Progenitor cell of endocrine pancreas (in vitro differentiated cells): Measurements from ENCODE around the gene HTR3E. TPM values are rescaled to one million over a fixed set of nuclear protein-coding genes. Genes with fewer than 3 reads are reported as not detected.
A peak's percentile ranks its signal among the peaks of the same experiment; 100 is the strongest.
"Not testable (repeated sequence)": the region's sequence is repeated elsewhere in the genome, so short reads cannot be mapped to it uniquely, and the experiment has no call there.

Experiments
- DNase-seq: peaks from one replicate; pipeline ENCODE4 v3.0.0; 2021; ENCODE audit warnings: low spot score; ENCODE audit not compliant: unreplicated experiment
- H3K27ac Mint-ChIP-seq: 2 replicates; pipeline ENCODE4 v1.8.0; 2021; ENCODE audit warnings: mild to moderate bottlenecking, moderate library complexity, mixed read lengths
- H3K27me3 Mint-ChIP-seq: 2 replicates; pipeline ENCODE4 v1.8.0; 2021; ENCODE audit warnings: mixed read lengths
- H3K36me3 Mint-ChIP-seq: 2 replicates; pipeline ENCODE4 v1.8.0; 2022; ENCODE audit warnings: mixed read lengths; ENCODE audit not compliant: insufficient read depth
- H3K4me1 Mint-ChIP-seq: 2 replicates; pipeline ENCODE4 v1.8.0; 2021; ENCODE audit warnings: low read depth, mixed read lengths
- H3K4me3 Mint-ChIP-seq: 2 replicates; pipeline ENCODE4 v1.8.0; 2021; ENCODE audit warnings: low read depth, mild to moderate bottlenecking, moderate library complexity, mixed read lengths
- H3K9me3 Mint-ChIP-seq: 2 replicates; pipeline ENCODE4 v1.8.0; 2021; ENCODE audit warnings: low read depth, mixed read lengths
- total RNA-seq: library from RNA; stranded (reverse); gene quantifications from 2 replicates; pipeline ENCODE4 v1.2.1, GENCODE V29; 2021
- TF ChIP-seq, protein P1 (sequence below): fragments of 200-600 bp; sonication (generic); IDR thresholded peaks from one replicate; pipeline ENCODE4 v1.5.0; 2021; ENCODE audit warnings: antibody characterized with exemption, mild to moderate bottlenecking; ENCODE audit not compliant: unreplicated experiment

The HTR3E gene
- total RNA-seq, 1 donor from 2014 or later, result not detected

GRCh38 chr3:184145751-184146270, 48.9 kb downstream of the HTR3E start:
- Mint-ChIP-seq H3K9me3 (no peaks in the 10 kb centered on the region), H3K27me3 (no peaks in the 10 kb centered on the region), H3K4me1 (no peaks in the 10 kb centered on the region), H3K36me3 (peaks cover 8% of the 10 kb centered on the region), H3K27ac (no peak overlapping the region), H3K4me3 (no peak overlapping the region)
- no peak for DNase-seq
- TF ChIP-seq, protein P1, sequence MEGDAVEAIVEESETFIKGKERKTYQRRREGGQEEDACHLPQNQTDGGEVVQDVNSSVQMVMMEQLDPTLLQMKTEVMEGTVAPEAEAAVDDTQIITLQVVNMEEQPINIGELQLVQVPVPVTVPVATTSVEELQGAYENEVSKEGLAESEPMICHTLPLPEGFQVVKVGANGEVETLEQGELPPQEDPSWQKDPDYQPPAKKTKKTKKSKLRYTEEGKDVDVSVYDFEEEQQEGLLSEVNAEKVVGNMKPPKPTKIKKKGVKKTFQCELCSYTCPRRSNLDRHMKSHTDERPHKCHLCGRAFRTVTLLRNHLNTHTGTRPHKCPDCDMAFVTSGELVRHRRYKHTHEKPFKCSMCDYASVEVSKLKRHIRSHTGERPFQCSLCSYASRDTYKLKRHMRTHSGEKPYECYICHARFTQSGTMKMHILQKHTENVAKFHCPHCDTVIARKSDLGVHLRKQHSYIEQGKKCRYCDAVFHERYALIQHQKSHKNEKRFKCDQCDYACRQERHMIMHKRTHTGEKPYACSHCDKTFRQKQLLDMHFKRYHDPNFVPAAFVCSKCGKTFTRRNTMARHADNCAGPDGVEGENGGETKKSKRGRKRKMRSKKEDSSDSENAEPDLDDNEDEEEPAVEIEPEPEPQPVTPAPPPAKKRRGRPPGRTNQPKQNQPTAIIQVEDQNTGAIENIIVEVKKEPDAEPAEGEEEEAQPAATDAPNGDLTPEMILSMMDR, result no peak

- Mint-ChIP-seq H3K27ac (no peak overlapping the region), H3K4me1 (no peaks in the 10 kb centered on the region), H3K4me3 (no peak overlapping the region), H3K9me3 (no peaks in the 10 kb centered on the region), H3K27me3 (no peaks in the 10 kb centered on the region), H3K36me3 (peaks cover 3% of the 10 kb centered on the region)
- TF ChIP-seq, protein P1, result no peak
- DNase-seq, result no peak
Observed at GRCh38 chr3:184148076-184148475, 51.2 kb downstream of the HTR3E start.

GRCh38 chr3:184149123-184149522, 52.3 kb downstream of the HTR3E start:
- Mint-ChIP-seq H3K36me3 (no peaks in the 10 kb centered on the region), H3K27ac (no peak overlapping the region), H3K4me3 (no peak overlapping the region), H3K27me3 (no peaks in the 10 kb centered on the region), H3K4me1 (no peaks in the 10 kb centered on the region), H3K9me3 (no peaks in the 10 kb centered on the region)
- TF ChIP-seq, protein P1, result no peak
- no peak for DNase-seq

- H3K36me3 Mint-ChIP-seq, H3K4me1 Mint-ChIP-seq, H3K4me3 Mint-ChIP-seq, H3K9me3 Mint-ChIP-seq, DNase-seq, H3K27me3 Mint-ChIP-seq: not testable (repeated sequence)
- H3K27ac Mint-ChIP-seq, result peak overlapping the region; percentile 77
Observed at GRCh38 chr3:184149770-184150169, 52.9 kb downstream of the HTR3E start.

DNA sequence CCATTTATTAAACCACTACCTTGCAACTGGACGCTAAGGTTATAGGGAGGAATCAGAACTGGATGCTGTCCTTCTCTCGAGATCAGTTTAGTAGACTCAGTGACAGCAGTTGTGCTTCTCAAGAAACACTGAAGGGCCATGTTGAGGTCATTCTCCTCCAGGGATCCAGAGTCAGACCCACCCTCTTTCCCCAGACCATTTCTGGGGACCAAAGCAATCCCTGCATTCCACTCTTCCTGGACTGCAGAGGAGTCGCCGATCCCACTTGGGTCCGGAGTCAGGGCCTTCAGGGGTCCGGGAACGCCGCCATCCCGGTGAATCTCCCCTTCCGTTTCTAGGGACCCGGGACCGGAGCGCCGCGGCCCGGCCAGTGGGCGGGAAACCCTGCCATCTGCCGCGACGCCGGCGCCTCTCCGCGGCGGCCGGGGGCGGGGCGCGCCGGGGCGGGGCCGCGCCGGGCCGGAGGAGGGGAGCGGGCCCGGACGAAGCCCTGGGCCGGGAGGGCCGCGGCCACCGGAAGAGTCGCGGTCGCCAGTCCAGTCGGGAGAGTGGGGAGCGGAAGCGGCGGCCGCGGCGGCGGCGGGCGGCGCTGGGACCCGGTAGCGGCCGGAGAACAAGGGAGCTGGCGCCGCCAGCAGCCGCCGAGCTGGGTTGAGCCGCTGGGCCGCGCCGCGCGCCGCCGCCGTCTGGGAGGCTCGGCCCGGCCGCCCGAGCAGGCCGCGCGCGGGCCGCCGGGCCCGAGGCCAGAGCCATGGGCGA, 58.2 kb downstream of the HTR3E start, which contains the start of gene DVL3:
TSS of gene DVL3 (plus strand) at position 493 of the 759 bp plus-strand sequence. CDS start at position 752, 259 bp downstream.
- Mint-ChIP-seq H3K27me3 (no peaks in the 10 kb centered on the region), H3K4me1 (peaks cover 18% of the 10 kb centered on the region), H3K27ac (peak within 1 kb of the TSS; percentile 97), H3K4me3 (peak within 1 kb of the TSS; percentile 96), H3K36me3 (no peaks in the 10 kb centered on the region), H3K9me3 (no peaks in the 10 kb centered on the region)
- peak; percentile 45 for DNase-seq
- TF ChIP-seq, protein P1, result no peak
